ENCODE measurements around the gene LITAFD. TPM values are rescaled to one million over a fixed set of nuclear protein-coding genes. Genes with fewer than 3 reads are reported as not detected.

Gene LITAFD
- total and polyA plus RNA-seq, 2 of the 4 experiments (the other 2 are of a cell fraction) = not detected

DNA sequence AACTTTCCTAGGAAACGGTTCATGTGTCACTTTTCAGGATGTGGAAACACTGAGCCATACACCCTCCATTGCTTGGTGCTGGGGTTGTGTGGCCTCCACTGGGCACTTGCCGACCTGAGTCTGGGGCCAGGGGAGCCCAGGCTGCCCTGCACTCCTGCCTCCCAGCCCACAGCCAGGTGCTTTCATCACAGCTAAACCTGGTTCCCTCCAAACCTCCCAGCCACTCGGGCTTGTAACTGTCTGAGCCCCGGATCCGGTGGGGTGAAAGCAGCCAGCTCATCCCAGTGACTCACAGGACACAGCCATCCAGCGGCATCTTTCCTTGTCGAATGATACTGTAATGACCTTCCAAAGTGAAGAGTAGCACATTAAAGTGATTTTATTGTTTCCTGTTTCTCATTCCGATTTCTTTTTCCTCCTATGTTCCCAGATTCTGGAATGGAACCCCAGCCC, 33.2 kb upstream of the LITAFD start:
- Histone ChIP-seq H3K27me3 (ENCODE audit: control insufficient read depth, insufficient read depth, low read length) (no peaks in the 10 kb centered on the region), H2BK20ac (ENCODE audit: low read depth, low read length) (no peak overlapping the region), H3K9me3 (ENCODE audit: control insufficient read depth, insufficient read depth, low read length) (no peaks in the 10 kb centered on the region), H3K9ac (ENCODE audit: low read depth, low read length) (no peak overlapping the region), H3K4me1 (ENCODE audit: control insufficient read depth, insufficient read depth, low read length) (peaks cover 23% of the 10 kb centered on the region), H4K91ac (ENCODE audit: insufficient read depth, low read depth, low read length) (no peak overlapping the region), H3K9me1 (ENCODE audit: insufficient read depth, low read length) (peaks cover 18% of the 10 kb centered on the region), H3K27ac (ENCODE audit: insufficient read depth, low read length) (peak overlapping the region; percentile 19), H2BK15ac (ENCODE audit: low read depth, low read length) (no peak overlapping the region), H3K79me1 (ENCODE audit: low read depth in 1 of 2, low read length in 2 of 2) (peaks cover 26 to 72% of the 10 kb centered on the region in 2 experiments; a peak in 3 of 4 replicates), H3K4me2 (ENCODE audit: low read depth, low read length) (no peak overlapping the region), H2AFZ (replicated peaks; ENCODE audit: low read length, poor library complexity) (peak overlapping the region; percentile 24), H3K4ac (ENCODE audit: low read depth, low read length) (0 out of 2 replicates have a peak overlapping the region, but pooled peaks have one; percentile 37), H4K20me1 (ENCODE audit: insufficient read depth, low read length) (peaks cover 78% of the 10 kb centered on the region), H4K8ac (ENCODE audit: low read depth in 2 of 2, low read length in 2 of 2) (no peak overlapping the region), H3K4me3 (ENCODE audit: insufficient read depth, low read depth, low read length) (no peak overlapping the region), H2BK120ac (ENCODE audit: low read depth, low read length) (no peak overlapping the region; the same call in 1 of the 2 replicates), H4K5ac (ENCODE audit: low read depth, low read length) (no peak overlapping the region), H2AK5ac (ENCODE audit: low read depth, low read length) (peak overlapping the region; percentile 60; the same call in 1 of the 2 replicates), H2BK5ac (ENCODE audit: low read depth, low read length, poor library complexity, severe bottlenecking) (peak overlapping the region; percentile 73), H3K23ac (ENCODE audit: low read depth, low read length) (0 out of 2 replicates have a peak overlapping the region, but pooled peaks have one; percentile 0), H3K14ac (replicated peaks; ENCODE audit: low read depth, low read length) (0 out of 2 replicates have a peak overlapping the region, but pooled peaks have one; percentile 3), H3K56ac (ENCODE audit: extremely low read depth, insufficient read depth, low read length) (no peak overlapping the region), H3K36me3 (ENCODE audit: control insufficient read depth, insufficient read depth, low read length) (peaks cover 60% of the 10 kb centered on the region), H3K18ac (ENCODE audit: low read depth, low read length) (no peak overlapping the region), H2AK9ac (replicated peaks; ENCODE audit: low read depth, low read length, poor library complexity) (peak overlapping the region; percentile 80)
- ATAC-seq (ENCODE audit: low read depth) (peak; percentile 75), DNase-seq (peak; percentile 75)
- no TSS peak for BruUV-seq (replicated peaks)
- TF ChIP-seq, protein P1, sequence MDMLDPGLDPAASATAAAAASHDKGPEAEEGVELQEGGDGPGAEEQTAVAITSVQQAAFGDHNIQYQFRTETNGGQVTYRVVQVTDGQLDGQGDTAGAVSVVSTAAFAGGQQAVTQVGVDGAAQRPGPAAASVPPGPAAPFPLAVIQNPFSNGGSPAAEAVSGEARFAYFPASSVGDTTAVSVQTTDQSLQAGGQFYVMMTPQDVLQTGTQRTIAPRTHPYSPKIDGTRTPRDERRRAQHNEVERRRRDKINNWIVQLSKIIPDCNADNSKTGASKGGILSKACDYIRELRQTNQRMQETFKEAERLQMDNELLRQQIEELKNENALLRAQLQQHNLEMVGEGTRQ (IDR thresholded peaks at IDR 0.05; ENCODE audit: low read depth, low read length) = no peak
- TF ChIP-seq CEBPB (IDR thresholded peaks at IDR 0.05; ENCODE audit: low read depth, low read length) = no peak
- peak; percentile 72 for TF ChIP-seq FOS (IDR thresholded peaks at IDR 0.05; ENCODE audit: low read depth, low read length)
- TF ChIP-seq RFX5 (IDR thresholded peaks at IDR 0.05; ENCODE audit: low read depth, low read length) = no peak
- 0 out of 2 replicates have a peak, but pooled peaks have one; percentile 1 for TF ChIP-seq SMC3 (IDR thresholded peaks at IDR 0.05; ENCODE audit: low read depth, low read length)
- no peak for TF ChIP-seq CTCF (conservative IDR thresholded peaks at IDR 0.05; ENCODE audit: low read depth, low read length)
- no peak for TF ChIP-seq CHD1 (IDR thresholded peaks at IDR 0.05; ENCODE audit: low read depth, low read length)
- no peak for TF ChIP-seq MXI1 (IDR thresholded peaks at IDR 0.05; ENCODE audit: borderline replicate concordance, low read depth, low read length)
- 0 out of 2 replicates have a peak, but pooled peaks have one; percentile 13 for TF ChIP-seq BHLHE40 (IDR thresholded peaks at IDR 0.05; ENCODE audit: low read depth, low read length)
- TF ChIP-seq RCOR1 (IDR thresholded peaks at IDR 0.05; ENCODE audit: insufficient replicate concordance, low read length) = no peak
- no peak for TF ChIP-seq RAD21 (IDR thresholded peaks at IDR 0.05; ENCODE audit: low read length)
- TF ChIP-seq NFE2L2 (IDR thresholded peaks at IDR 0.05; ENCODE audit: low read depth, low read length) = 0 out of 2 replicates have a peak, but pooled peaks have one; percentile 14
- no peak for TF ChIP-seq POLR2A (IDR thresholded peaks at IDR 0.05; ENCODE audit: low read depth, low read length)
- in situ Hi-C loops (cut with MboI; ENCODE audit: low sequenced_read_pairs) (no loop called here), intact Hi-C loops (cut with micrococcal nuclease) (no loop called here), dilution Hi-C loops (cut with HindIII; ENCODE audit: low sequenced_read_pairs, unreplicated experiment) (no loop called here)
- ChIA-PET CTCF (no interaction called here), POLR2A (ENCODE audit: unreplicated experiment) (no interaction called here)
- 44% methylated on average over 2 of the region's 8 CpGs; no CpG with 5 or more reads in 1 of the 2 experiments for WGBS, 2 experiments (ENCODE audit: extremely low coverage in 2 of 2, insufficient read length in 1 of 2)
